ENCODE data around the gene DLG2.
A peak's percentile ranks its signal among the peaks of the same experiment; 100 is the strongest.

The DLG2 gene

GRCh38 chr11:84193706-84194105 lies 1433.4 kb downstream of the DLG2 start:
- H3K4me3 ChIP-seq (ENCODE audit: low read length) = no peak overlapping the region
- no peak for TF ChIP-seq CTCF (conservative IDR thresholded peaks at IDR 0.05; ENCODE audit: low read depth, low read length)
- no peak for DNase-seq (ENCODE audit: low read depth)

- no peak overlapping the region for H3K4me3 ChIP-seq (ENCODE audit: low read length)
- no peak for TF ChIP-seq CTCF (conservative IDR thresholded peaks at IDR 0.05; ENCODE audit: low read depth, low read length)
- no peak for DNase-seq (ENCODE audit: low read depth)
Measured at GRCh38 chr11:84188521-84188920, 1438.6 kb downstream of the DLG2 start.

GRCh38 chr11:84173078-84173477 lies 1454.1 kb downstream of the DLG2 start:
- no peak for DNase-seq (ENCODE audit: low read depth)
- no peak for TF ChIP-seq CTCF (conservative IDR thresholded peaks at IDR 0.05; ENCODE audit: low read depth, low read length)
- no peak overlapping the region for H3K4me3 ChIP-seq (ENCODE audit: low read length)

GRCh38 chr11:84165139-84165538 lies 1462.0 kb downstream of the DLG2 start:
- TF ChIP-seq CTCF (conservative IDR thresholded peaks at IDR 0.05; ENCODE audit: low read depth, low read length) = no peak
- peak; percentile 48 for DNase-seq (ENCODE audit: low read depth)
- H3K4me3 ChIP-seq (ENCODE audit: low read length) = no peak overlapping the region

GRCh38 chr11:84164728-84165127 lies 1462.4 kb downstream of the DLG2 start:
- no peak overlapping the region for H3K4me3 ChIP-seq (ENCODE audit: low read length)
- no peak for TF ChIP-seq CTCF (conservative IDR thresholded peaks at IDR 0.05; ENCODE audit: low read depth, low read length)
- peak; percentile 20 for DNase-seq (ENCODE audit: low read depth)

GRCh38 chr11:84163116-84163515 lies 1464.0 kb downstream of the DLG2 start:
- TF ChIP-seq CTCF (conservative IDR thresholded peaks at IDR 0.05; ENCODE audit: low read depth, low read length) = no peak
- DNase-seq (ENCODE audit: low read depth) = no peak
- no peak overlapping the region for H3K4me3 ChIP-seq (ENCODE audit: low read length)

- DNase-seq (ENCODE audit: low read depth) = no peak
- TF ChIP-seq CTCF (conservative IDR thresholded peaks at IDR 0.05; ENCODE audit: low read depth, low read length) = no peak
Measured at GRCh38 chr11:84157639-84158038, 1469.5 kb downstream of the DLG2 start.

More at GRCh38 chr11:84157639-84158038, 1469.5 kb downstream of the DLG2 start:
- no peak overlapping the region for H3K4me3 ChIP-seq (ENCODE audit: low read length)
